IgD-negative memory B cell (primary cell): Measurements from ENCODE around the gene THAP5. TPM values are rescaled to one million over a fixed set of nuclear protein-coding genes. Genes with fewer than 3 reads are reported as not detected.

Experiments used
- H3K27ac Mint-ChIP-seq, 3 donors: one replicate each; pipeline ENCODE4 v1.8.0; 2020 to 2022; ENCODE audit warnings: mild to moderate bottlenecking in 3 of 3, mixed read lengths in 3 of 3, moderate library complexity in 1 of 3
- H3K27me3 Mint-ChIP-seq: one replicate; pipeline ENCODE4 v1.8.0; 2021; ENCODE audit warnings: mixed read lengths
- H3K36me3 Mint-ChIP-seq: one replicate; pipeline ENCODE4 v1.8.0; 2020; ENCODE audit warnings: mild to moderate bottlenecking, mixed read lengths
- H3K4me1 Mint-ChIP-seq, 3 donors: one replicate each; pipeline ENCODE4 v1.8.0; 2020 to 2022; ENCODE audit warnings: mixed read lengths in 3 of 3, mild to moderate bottlenecking in 1 of 3
- H3K4me3 Mint-ChIP-seq, 4 donors: one replicate each; pipeline ENCODE4 v1.8.0; 2020 to 2022; ENCODE audit warnings: mild to moderate bottlenecking in 4 of 4, mixed read lengths in 4 of 4, moderate library complexity in 3 of 4
- H3K9me3 Mint-ChIP-seq, 3 donors: one replicate each; pipeline ENCODE4 v1.8.0; 2020 to 2021; ENCODE audit warnings: mixed read lengths in 3 of 3, mild to moderate bottlenecking in 1 of 3
- polyA plus RNA-seq: library from polyadenylated mRNA; unstranded; fragments of 300-500 nt; fragmentation: Illumina TruSeq; gene quantifications from one replicate; pipeline ENCODE4 v1.2.3, GENCODE V29; 2021

THAP5 gene
- polyA plus RNA-seq, 1 donor from 2014 or later = 27.3 TPM

DNA sequence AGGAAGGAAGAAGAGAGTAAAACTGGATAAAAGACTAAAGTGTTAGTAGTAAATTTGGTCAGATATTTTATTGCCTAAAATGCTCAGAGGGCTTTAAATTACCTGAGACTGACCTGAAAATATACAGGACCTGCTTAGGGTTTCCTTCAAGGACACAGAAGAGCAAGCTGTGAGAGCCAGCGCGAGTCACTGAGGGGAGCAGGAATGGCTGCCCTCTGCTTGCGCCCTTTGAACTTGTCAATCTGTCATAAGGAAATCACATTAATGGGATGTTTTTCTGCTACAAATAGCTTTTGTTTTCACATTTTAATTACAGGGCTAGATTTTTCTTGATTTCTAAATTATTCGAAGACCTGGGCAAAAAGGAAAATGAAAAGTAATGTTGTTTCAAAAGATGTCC, 27.1 kb upstream of the THAP5 start:
- Mint-ChIP-seq H3K27me3 (peaks cover 6% of the 10 kb centered on the region), H3K4me3 (no peak overlapping the region), H3K27ac (no peak overlapping the region), H3K4me1 (peaks cover 0 to 1% (median 0%) of the 10 kb centered on the region in 3 donors), H3K9me3 (peaks cover 0 to 2% (median 0%) of the 10 kb centered on the region in 3 donors), H3K36me3 (peaks cover 2% of the 10 kb centered on the region)

GRCh38 chr7:108592646-108593201, 23.2 kb upstream of the THAP5 start:
- Mint-ChIP-seq H3K27ac (no peak overlapping the region), H3K4me1 (peaks cover 0 to 1% (median 0%) of the 10 kb centered on the region in 3 donors), H3K9me3 (peaks cover 0 to 2% (median 0%) of the 10 kb centered on the region in 3 donors), H3K4me3 (no peak overlapping the region), H3K36me3 (peaks cover 11% of the 10 kb centered on the region), H3K27me3 (no peaks in the 10 kb centered on the region)

GRCh38 chr7:108590606-108591005, 21.1 kb upstream of the THAP5 start:
- peaks cover 0 to 2% (median 0%) of the 10 kb centered on the region in 3 donors for H3K9me3 Mint-ChIP-seq
- no peak overlapping the region for H3K27ac Mint-ChIP-seq
- peaks cover 9% of the 10 kb centered on the region for H3K36me3 Mint-ChIP-seq
- no peak overlapping the region for H3K4me3 Mint-ChIP-seq
- H3K4me1 Mint-ChIP-seq = peaks cover 0 to 1% (median 0%) of the 10 kb centered on the region in 3 donors
- no peaks in the 10 kb centered on the region for H3K27me3 Mint-ChIP-seq

DNA sequence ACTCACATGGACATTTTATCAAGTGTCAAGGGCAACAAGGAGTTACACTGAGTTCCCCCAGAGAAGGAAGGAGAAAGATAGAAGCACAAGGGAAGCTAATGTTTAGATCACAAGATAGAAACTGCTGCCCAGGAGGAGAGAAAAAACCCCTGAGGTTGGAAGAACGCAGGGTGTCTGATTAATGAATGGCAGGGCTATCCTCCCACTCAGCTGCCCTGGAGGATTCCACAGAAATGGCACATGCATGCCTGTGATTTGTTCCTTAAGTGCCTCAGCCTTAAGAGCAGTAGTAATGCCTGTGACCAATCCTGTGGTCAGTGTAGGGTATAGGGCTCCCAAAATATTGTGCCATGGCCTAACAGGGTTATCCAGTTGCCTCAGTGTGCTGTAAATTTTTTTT, 20.4 kb upstream of the THAP5 start:
- H3K27ac Mint-ChIP-seq = no peak overlapping the region
- H3K4me1 Mint-ChIP-seq = peaks cover 0 to 1% (median 0%) of the 10 kb centered on the region in 3 donors

DNA sequence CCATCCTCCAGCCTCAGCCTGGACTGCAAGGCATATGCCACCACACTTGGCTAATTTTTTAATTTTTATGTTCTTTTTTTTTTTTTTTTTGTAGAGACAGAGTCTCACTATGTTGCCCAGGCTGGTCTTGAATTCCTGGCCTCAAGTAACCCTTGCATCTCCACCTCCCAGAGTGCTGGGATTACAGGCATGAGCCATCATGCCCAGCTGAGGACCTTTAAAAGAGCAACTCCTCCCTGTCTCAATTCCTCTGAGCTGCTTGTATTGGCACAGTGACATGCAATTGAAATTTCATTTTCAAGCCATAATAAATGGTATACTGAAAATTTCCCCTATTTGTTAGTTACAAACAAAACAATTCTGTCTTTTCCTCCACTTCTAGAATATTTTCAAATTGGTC, 19.7 kb upstream of the THAP5 start:
- H3K27ac Mint-ChIP-seq = no peak overlapping the region
- H3K4me3 Mint-ChIP-seq = no peak overlapping the region
- H3K4me1 Mint-ChIP-seq = peaks cover 0 to 1% (median 0%) of the 10 kb centered on the region in 3 donors
- H3K36me3 Mint-ChIP-seq = peaks cover 9% of the 10 kb centered on the region
- peaks cover 0 to 2% (median 0%) of the 10 kb centered on the region in 3 donors for H3K9me3 Mint-ChIP-seq
- H3K27me3 Mint-ChIP-seq = no peaks in the 10 kb centered on the region

More for the DNA sequence above, 20.4 kb upstream of the THAP5 start:
- peaks cover 9% of the 10 kb centered on the region for H3K36me3 Mint-ChIP-seq
- peaks cover 0 to 2% (median 0%) of the 10 kb centered on the region in 3 donors for H3K9me3 Mint-ChIP-seq
- H3K27me3 Mint-ChIP-seq = no peaks in the 10 kb centered on the region
- no peak overlapping the region for H3K4me3 Mint-ChIP-seq

DNA sequence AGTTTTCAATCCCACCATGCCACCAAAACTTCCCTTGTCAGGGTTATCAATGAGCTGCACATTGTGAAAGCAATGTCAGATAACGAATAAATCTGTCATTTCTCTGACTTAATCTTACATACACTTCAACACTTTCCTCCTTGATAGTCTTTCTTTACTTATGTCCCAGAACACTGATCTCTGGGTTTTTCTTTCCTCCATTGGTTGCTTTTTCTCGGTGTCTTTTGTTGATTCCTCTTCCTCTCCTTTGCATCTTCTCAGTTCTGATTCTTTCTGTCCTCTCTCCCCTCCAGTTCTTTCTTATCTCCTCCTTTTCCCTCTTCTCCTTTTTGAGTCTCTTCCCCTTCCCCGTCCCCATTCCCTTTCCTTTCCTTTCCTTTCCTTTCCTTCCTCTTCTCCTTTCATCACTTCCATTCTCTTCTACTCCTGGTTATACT, 16.8 kb upstream of the THAP5 start:
- no peak overlapping the region for H3K4me3 Mint-ChIP-seq
- no peaks in the 10 kb centered on the region for H3K4me1 Mint-ChIP-seq
- H3K9me3 Mint-ChIP-seq = peaks cover 0 to 1% (median 0%) of the 10 kb centered on the region in 3 donors
- H3K27ac Mint-ChIP-seq = no peak overlapping the region
- no peaks in the 10 kb centered on the region for H3K27me3 Mint-ChIP-seq
- H3K36me3 Mint-ChIP-seq = peaks cover 9% of the 10 kb centered on the region

DNA sequence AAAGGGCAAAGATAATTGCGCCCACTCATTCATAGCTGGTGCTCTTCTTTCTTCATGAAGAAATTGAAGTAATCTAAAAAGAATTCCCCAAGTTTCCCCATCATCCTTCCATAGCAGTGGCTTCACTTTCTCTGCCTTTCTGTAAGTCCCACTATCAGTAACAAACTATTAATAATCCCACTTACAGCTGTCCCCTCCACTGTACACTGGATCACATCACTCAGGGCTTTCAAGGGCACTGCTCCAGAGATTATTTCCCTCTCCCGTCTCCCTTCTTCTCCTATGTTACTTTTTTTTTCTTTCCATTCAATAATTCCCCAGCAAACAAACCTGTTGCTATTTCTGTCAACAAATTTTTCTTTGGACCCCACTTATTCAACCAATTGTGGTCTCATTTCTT, 16.3 kb upstream of the THAP5 start:
- Mint-ChIP-seq H3K36me3 (peaks cover 9% of the 10 kb centered on the region), H3K27me3 (no peaks in the 10 kb centered on the region), H3K27ac (no peak overlapping the region), H3K9me3 (peaks cover 0 to 1% (median 0%) of the 10 kb centered on the region in 3 donors), H3K4me3 (no peak overlapping the region), H3K4me1 (no peaks in the 10 kb centered on the region)

GRCh38 chr7:108584211-108584610, 14.7 kb upstream of the THAP5 start:
- H3K4me3 Mint-ChIP-seq = no peak overlapping the region
- no peaks in the 10 kb centered on the region for H3K4me1 Mint-ChIP-seq
- peaks cover 0 to 1% (median 0%) of the 10 kb centered on the region in 3 donors for H3K9me3 Mint-ChIP-seq
- H3K27ac Mint-ChIP-seq = no peak overlapping the region
- no peaks in the 10 kb centered on the region for H3K27me3 Mint-ChIP-seq
- H3K36me3 Mint-ChIP-seq = peaks cover 4% of the 10 kb centered on the region

DNA sequence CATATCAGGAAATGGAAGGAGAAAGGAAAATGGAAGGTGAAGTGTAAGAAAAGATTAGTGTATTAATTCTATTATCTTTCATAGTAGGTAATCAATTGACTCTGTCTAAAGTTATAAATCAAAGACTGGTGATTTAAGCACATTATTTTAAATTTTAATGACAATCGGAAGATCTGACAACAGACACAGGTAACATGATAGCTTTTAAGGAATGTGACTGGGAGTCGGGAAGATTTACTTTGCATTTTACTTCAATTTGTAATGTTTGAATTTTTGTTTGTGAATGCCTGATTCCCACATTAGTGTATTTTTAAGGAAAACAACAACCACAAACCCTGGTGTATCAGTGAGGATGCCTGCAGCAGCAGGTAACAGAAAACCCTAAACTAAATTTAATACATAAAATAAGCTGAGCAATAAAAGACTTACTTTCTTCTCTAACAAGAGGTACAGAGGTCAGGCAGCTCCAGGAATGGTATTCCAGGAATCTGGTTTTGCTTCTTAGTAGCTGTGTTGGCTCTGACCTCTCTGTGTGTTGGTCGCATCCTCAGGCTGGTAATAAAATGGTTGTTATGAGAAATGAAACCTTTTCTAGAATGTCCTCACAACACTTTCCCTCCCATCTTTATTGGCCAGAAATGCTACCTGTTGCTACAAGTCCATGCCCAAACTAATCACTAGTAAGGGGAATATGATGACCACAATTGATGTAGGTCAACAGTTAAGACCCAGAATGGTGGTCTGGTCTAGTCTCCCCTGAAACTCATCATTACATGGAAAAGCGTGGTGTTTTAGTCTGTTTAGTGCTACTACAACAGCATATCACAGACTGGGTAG, 12.4 kb upstream of the THAP5 start:
- Mint-ChIP-seq H3K27me3 (no peaks in the 10 kb centered on the region), H3K4me3 (no peak overlapping the region), H3K9me3 (peaks cover 0 to 3% (median 1%) of the 10 kb centered on the region in 3 donors), H3K36me3 (peaks cover 8% of the 10 kb centered on the region), H3K27ac (peak overlapping the region in 1 of 3 donors; percentile 18), H3K4me1 (peaks cover 0 to under 1% (median 0%) of the 10 kb centered on the region in 3 donors)

DNA sequence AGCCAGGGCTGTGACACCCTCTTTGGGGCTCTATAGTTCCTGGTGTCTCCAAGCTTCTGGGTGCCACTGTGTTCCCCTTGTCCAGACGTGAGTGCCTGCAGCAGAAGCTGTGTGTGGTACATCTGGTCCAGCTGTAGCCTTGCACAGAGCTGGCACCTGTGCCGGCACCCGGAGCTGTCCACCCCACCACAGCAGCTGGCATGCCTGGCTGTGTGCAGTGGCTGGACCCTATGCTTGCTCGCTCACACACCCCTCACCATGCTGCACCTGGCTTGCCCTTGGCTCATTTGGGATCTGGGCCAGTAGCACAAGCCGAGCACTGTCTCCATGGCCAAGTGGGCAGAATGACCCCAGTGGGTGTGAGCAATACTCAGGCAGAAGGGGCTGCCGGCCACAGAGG, 10.8 kb upstream of the THAP5 start:
- H3K4me3 Mint-ChIP-seq = no peak overlapping the region
- H3K9me3 Mint-ChIP-seq = peaks cover 0 to 3% (median 1%) of the 10 kb centered on the region in 3 donors
- H3K27me3 Mint-ChIP-seq = no peaks in the 10 kb centered on the region
- no peak overlapping the region for H3K27ac Mint-ChIP-seq
- peaks cover 0 to 4% (median 1%) of the 10 kb centered on the region in 3 donors for H3K4me1 Mint-ChIP-seq
- peaks cover 16% of the 10 kb centered on the region for H3K36me3 Mint-ChIP-seq

GRCh38 chr7:108578937-108579336, 9.4 kb upstream of the THAP5 start:
- Mint-ChIP-seq H3K36me3 (peaks cover 16% of the 10 kb centered on the region), H3K4me1 (peaks cover 3 to 4% (median 3%) of the 10 kb centered on the region in 3 donors), H3K27me3 (no peaks in the 10 kb centered on the region), H3K27ac (no peak overlapping the region), H3K4me3 (no peak overlapping the region), H3K9me3 (peaks cover 0 to 3% (median 1%) of the 10 kb centered on the region in 3 donors)

GRCh38 chr7:108576116-108576515, 6.6 kb upstream of the THAP5 start:
- H3K4me1 Mint-ChIP-seq = peaks cover 12 to 19% (median 15%) of the 10 kb centered on the region in 3 donors
- no peak overlapping the region for H3K4me3 Mint-ChIP-seq
- peaks cover 0 to 3% (median 0%) of the 10 kb centered on the region in 3 donors for H3K9me3 Mint-ChIP-seq
- H3K27me3 Mint-ChIP-seq = no peaks in the 10 kb centered on the region
- H3K27ac Mint-ChIP-seq = no peak overlapping the region
- peaks cover 19% of the 10 kb centered on the region for H3K36me3 Mint-ChIP-seq

GRCh38 chr7:108575156-108575555, 5.7 kb upstream of the THAP5 start:
- peaks cover 16% of the 10 kb centered on the region for H3K36me3 Mint-ChIP-seq

GRCh38 chr7:108572480-108572879, 3.0 kb upstream of the THAP5 start:
- Mint-ChIP-seq H3K27ac (no peak overlapping the region), H3K4me1 (peaks cover 24 to 29% (median 26%) of the 10 kb centered on the region in 3 donors), H3K27me3 (no peaks in the 10 kb centered on the region), H3K9me3 (no peaks in the 10 kb centered on the region), H3K36me3 (peaks cover 12% of the 10 kb centered on the region), H3K4me3 (no peak overlapping the region)

More at GRCh38 chr7:108575156-108575555, 5.7 kb upstream of the THAP5 start:
- H3K27me3 Mint-ChIP-seq = no peaks in the 10 kb centered on the region
- no peak overlapping the region for H3K4me3 Mint-ChIP-seq
- peaks cover 0 to 3% (median 0%) of the 10 kb centered on the region in 3 donors for H3K9me3 Mint-ChIP-seq
- no peak overlapping the region for H3K27ac Mint-ChIP-seq
- H3K4me1 Mint-ChIP-seq = peaks cover 17 to 22% (median 18%) of the 10 kb centered on the region in 3 donors

DNA sequence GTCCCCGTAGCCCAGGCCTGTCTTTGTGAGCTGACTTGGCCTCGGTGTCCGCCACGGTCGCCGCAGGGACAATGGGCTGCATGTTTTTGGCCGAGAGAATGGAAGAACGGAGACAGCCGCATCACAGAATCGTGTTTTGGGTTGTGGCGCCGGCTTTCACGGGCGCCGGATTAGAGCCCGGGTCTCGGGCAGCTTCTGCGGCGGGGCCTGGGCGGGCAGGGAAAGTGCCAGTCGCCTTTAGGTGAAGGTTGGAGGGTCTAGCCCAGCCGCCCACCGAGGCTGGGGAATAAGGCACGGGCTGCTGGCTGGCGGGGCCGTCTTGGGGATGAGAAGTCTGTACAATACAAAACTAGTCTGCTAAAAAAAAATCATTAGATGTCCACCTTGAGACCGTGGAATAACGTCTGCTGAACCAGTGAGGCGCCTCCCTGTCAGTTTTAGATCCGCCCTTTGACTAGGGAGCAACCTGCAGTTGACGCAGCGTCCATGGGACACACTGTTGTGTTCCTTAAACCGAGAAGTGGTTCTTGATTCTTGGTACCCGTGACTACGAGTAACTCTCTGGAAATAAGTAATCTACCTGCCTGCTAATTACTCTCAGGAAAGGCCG, 745 bp upstream of the THAP5 start:
- Mint-ChIP-seq H3K27ac (peak overlapping the region; percentile 95 to 100 (median 100)), H3K4me3 (peak overlapping the region; percentile 94 to 100 (median 98)), H3K9me3 (peaks cover 0 to 1% (median 1%) of the 10 kb centered on the region in 3 donors), H3K36me3 (peaks cover 9% of the 10 kb centered on the region), H3K4me1 (peaks cover 27 to 36% (median 28%) of the 10 kb centered on the region in 3 donors), H3K27me3 (no peaks in the 10 kb centered on the region)
